Osteoblast (primary cell): ENCODE results near the gene SLC38A9. TPM values are rescaled to one million over a fixed set of nuclear protein-coding genes. Genes with fewer than 3 reads are reported as not detected.

Experiments used
- DNase-seq: peaks from one replicate; pipeline ENCODE4 v3.0.0; 2011; ENCODE audit warnings: low spot score, mixed read lengths; ENCODE audit not compliant: insufficient read length; ENCODE audit errors: missing footprints
- H2AFZ ChIP-seq: 2 replicates; pipeline ENCODE4 v1.6.0; 2011; ENCODE audit warnings: mild to moderate bottlenecking, low read length
- H3K27ac ChIP-seq: 2 replicates; pipeline ENCODE4 v1.5.1; 2011; ENCODE audit warnings: mild to moderate bottlenecking, low read depth, low read length, moderate library complexity
- H3K27me3 ChIP-seq: 2 replicates; pipeline ENCODE4 v1.6.0; 2012; ENCODE audit warnings: mild to moderate bottlenecking, control low read depth, inconsistent platforms, low read length, moderate library complexity; ENCODE audit not compliant: insufficient read depth
- H3K36me3 ChIP-seq: 2 replicates; pipeline ENCODE4 v1.5.1; 2011; ENCODE audit warnings: mild to moderate bottlenecking, low read length, control low read depth, moderate library complexity; ENCODE audit not compliant: insufficient read depth
- H3K4me1 ChIP-seq: 2 replicates; pipeline ENCODE4 v1.5.1; 2011; ENCODE audit warnings: mild to moderate bottlenecking, low read length, control low read depth, moderate library complexity; ENCODE audit not compliant: insufficient read depth
- H3K4me2 ChIP-seq: 2 replicates; pipeline ENCODE4 v1.6.0; 2011; ENCODE audit warnings: mild to moderate bottlenecking, low read length; ENCODE audit not compliant: insufficient read depth
- H3K4me3 ChIP-seq: fragments of 200-600 bp; sonication (generic); 3 replicates; pipeline ENCODE4 v1.5.1; 2012; ENCODE audit warnings: mild to moderate bottlenecking, low read length, inconsistent platforms; ENCODE audit not compliant: insufficient read depth
- H3K79me2 ChIP-seq: 2 replicates; pipeline ENCODE4 v1.6.0; 2012; ENCODE audit warnings: mild to moderate bottlenecking, low read length, control low read depth, inconsistent platforms; ENCODE audit not compliant: insufficient read depth
- H3K9me3 ChIP-seq: 2 replicates; pipeline ENCODE4 v1.5.1; 2011; ENCODE audit warnings: low read depth, low read length, control low read depth
- H4K20me1 ChIP-seq: 2 replicates; pipeline ENCODE4 v1.6.0; 2012; ENCODE audit warnings: mild to moderate bottlenecking, low read length, control low read depth; ENCODE audit not compliant: insufficient read depth
- total RNA-seq: library from RNA; depleted of rRNA; stranded (reverse); fragments of >200 nt; gene quantifications from 2 replicates; pipeline ENCODE4 v1.2.3, GENCODE V29; 2012
- TF ChIP-seq, protein P1 (sequence below): IDR thresholded peaks from 2 replicates; pipeline ENCODE4 v1.5.1; 2011; ENCODE audit warnings: mild to moderate bottlenecking, low read depth, low read length, moderate library complexity; ENCODE audit errors: extremely low read depth

The SLC38A9 gene
- total RNA-seq, 1 donor = 42.3 TPM

DNA sequence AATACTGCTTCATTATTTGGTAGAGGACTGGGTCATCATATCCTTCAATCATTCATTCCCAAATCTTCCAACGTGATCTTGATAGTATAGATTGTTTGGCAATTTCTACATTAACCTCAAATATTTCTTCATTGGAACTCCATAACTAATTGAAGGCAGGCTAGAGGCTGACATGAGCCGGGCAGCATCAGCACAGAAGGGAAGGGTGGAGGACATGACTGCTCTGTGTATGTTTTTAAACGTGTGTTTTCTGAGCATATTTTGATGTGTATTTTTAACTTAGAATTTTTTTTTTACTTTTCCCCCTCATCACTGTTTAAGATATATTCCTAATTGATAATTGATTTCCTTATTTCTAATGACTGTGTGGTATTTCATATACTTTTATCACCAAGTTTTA lies 38.4 kb upstream of the SLC38A9 start:
- no peak for DNase-seq
- Histone ChIP-seq H3K79me2 (no peaks in the 10 kb centered on the region), H4K20me1 (no peaks in the 10 kb centered on the region), H3K9me3 (no peaks in the 10 kb centered on the region), H3K4me2 (no peak overlapping the region), H2AFZ (no peak overlapping the region), H3K4me1 (no peaks in the 10 kb centered on the region), H3K27ac (no peak overlapping the region), H3K27me3 (peaks cover 4% of the 10 kb centered on the region), H3K4me3 (no peak overlapping the region), H3K36me3 (no peaks in the 10 kb centered on the region)
- TF ChIP-seq, protein P1, sequence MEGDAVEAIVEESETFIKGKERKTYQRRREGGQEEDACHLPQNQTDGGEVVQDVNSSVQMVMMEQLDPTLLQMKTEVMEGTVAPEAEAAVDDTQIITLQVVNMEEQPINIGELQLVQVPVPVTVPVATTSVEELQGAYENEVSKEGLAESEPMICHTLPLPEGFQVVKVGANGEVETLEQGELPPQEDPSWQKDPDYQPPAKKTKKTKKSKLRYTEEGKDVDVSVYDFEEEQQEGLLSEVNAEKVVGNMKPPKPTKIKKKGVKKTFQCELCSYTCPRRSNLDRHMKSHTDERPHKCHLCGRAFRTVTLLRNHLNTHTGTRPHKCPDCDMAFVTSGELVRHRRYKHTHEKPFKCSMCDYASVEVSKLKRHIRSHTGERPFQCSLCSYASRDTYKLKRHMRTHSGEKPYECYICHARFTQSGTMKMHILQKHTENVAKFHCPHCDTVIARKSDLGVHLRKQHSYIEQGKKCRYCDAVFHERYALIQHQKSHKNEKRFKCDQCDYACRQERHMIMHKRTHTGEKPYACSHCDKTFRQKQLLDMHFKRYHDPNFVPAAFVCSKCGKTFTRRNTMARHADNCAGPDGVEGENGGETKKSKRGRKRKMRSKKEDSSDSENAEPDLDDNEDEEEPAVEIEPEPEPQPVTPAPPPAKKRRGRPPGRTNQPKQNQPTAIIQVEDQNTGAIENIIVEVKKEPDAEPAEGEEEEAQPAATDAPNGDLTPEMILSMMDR = no peak

DNA sequence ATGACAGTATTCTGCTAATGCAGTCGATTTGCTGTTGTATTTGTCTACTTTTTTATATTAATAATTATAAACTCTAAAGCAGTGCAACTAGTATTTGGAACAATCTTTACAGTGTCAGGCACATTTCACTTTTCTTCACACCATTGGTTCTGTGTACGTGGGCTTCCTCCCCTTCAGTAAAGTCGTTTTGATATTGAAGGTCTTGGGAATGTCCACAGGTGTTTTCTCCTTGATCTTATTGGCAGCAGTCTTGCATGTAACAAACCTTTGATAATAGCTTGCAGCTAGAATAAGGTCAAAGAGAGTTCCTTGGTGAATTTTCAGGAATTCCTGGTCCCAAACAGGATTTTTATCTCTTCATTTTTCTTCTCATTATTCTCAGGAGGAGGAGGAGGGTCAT lies 37.9 kb upstream of the SLC38A9 start:
- Histone ChIP-seq H3K36me3 (no peaks in the 10 kb centered on the region), H3K4me1 (no peaks in the 10 kb centered on the region), H3K4me2 (no peak overlapping the region), H3K4me3 (no peak overlapping the region), H3K79me2 (no peaks in the 10 kb centered on the region), H3K27ac (no peak overlapping the region), H3K27me3 (peaks cover 4% of the 10 kb centered on the region), H2AFZ (no peak overlapping the region), H4K20me1 (no peaks in the 10 kb centered on the region), H3K9me3 (no peaks in the 10 kb centered on the region)
- TF ChIP-seq, protein P1 = no peak
- DNase-seq = no peak

DNA sequence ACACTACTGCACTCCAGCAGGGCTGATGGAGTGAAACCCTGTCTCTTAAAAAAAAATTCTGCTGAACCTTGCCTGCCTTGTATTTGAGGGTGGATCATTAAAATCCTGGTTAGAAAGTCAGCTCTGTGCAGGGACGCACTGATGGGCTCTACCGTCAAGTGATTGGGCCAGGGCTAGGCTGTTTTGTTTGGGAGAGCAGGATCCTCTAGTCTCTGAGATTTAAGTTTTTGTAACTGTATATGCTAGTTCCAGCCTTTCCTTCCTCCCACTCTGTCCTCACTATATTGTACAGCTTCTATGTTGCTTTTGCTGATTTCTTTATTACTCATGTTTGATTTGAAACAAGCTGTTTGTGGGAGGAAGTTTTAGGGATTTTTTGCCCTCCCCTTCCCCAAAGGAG lies 37.3 kb upstream of the SLC38A9 start:
- no peaks in the 10 kb centered on the region for H4K20me1 ChIP-seq
- H3K27ac ChIP-seq = no peak overlapping the region
- TF ChIP-seq, protein P1 = no peak
- H3K36me3 ChIP-seq = no peaks in the 10 kb centered on the region
- no peak overlapping the region for H3K4me3 ChIP-seq
- H3K27me3 ChIP-seq = peaks cover 6% of the 10 kb centered on the region
- H3K4me1 ChIP-seq = no peaks in the 10 kb centered on the region
- H3K9me3 ChIP-seq = no peaks in the 10 kb centered on the region
- H3K79me2 ChIP-seq = no peaks in the 10 kb centered on the region
- no peak overlapping the region for H3K4me2 ChIP-seq
- DNase-seq = no peak
- H2AFZ ChIP-seq = no peak overlapping the region

DNA sequence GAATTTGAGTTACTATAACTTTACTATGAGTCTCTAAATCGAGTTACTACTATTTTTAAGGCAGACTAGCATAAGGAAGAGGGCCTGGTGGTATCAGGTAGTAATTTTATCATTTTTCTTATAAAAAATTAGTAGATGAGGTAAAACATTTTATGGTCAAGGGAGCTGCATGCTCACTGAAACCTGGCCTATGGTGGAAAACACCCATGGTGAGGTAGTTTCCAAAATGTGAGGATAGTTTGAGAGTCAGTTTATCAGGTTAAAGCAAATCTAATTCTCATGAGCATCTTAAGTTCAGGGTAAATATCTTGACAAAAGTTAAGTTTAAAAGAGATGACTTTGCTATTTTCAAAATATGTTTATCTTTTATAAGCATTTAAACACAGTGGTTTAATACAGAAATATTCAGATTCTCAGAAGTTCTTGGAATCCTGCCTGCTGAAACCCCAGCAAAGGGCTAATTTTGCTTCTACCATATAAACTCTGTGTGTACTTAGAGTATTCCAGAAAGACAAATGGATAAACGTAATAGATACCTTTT lies 35.7 kb upstream of the SLC38A9 start:
- H3K4me2 ChIP-seq = no peak overlapping the region
- no peaks in the 10 kb centered on the region for H3K36me3 ChIP-seq
- peaks cover 14% of the 10 kb centered on the region for H3K27me3 ChIP-seq
- H3K4me3 ChIP-seq = no peak overlapping the region
- H4K20me1 ChIP-seq = no peaks in the 10 kb centered on the region
- DNase-seq = no peak
- H3K4me1 ChIP-seq = no peaks in the 10 kb centered on the region
- no peak overlapping the region for H3K27ac ChIP-seq
- TF ChIP-seq, protein P1 = no peak
- no peaks in the 10 kb centered on the region for H3K9me3 ChIP-seq
- no peak overlapping the region for H2AFZ ChIP-seq
- no peaks in the 10 kb centered on the region for H3K79me2 ChIP-seq
